Brain microvascular endothelial cell (primary cell): ENCODE data around the gene DPYSL3.
A peak's percentile ranks its signal among the peaks of the same experiment; 100 is the strongest.

Source experiments
- DNase-seq: peaks from one replicate; pipeline ENCODE4 v3.0.0-alpha.2; 2020
- H3K27ac ChIP-seq: fragments of 250-450 bp; sonication (Bioruptor Pico); 2 replicates; pipeline ENCODE4 v1.5.1; 2020; ENCODE audit warnings: mild to moderate bottlenecking, moderate library complexity
- H3K27me3 ChIP-seq: fragments of 250-450 bp; sonication (Bioruptor Pico); replicated peaks from 2 replicates; pipeline ENCODE4 v1.5.1; 2020; ENCODE audit warnings: mild to moderate bottlenecking
- H3K36me3 ChIP-seq: fragments of 250-450 bp; sonication (Bioruptor Pico); replicated peaks from 2 replicates; pipeline ENCODE4 v1.5.1; 2020; ENCODE audit warnings: mild to moderate bottlenecking
- H3K4me3 ChIP-seq: 2 replicates; pipeline ENCODE4 v1.5.1; 2011; ENCODE audit warnings: low read depth, mild to moderate bottlenecking, control low read depth, low read length, moderate library complexity
- CTCF ChIP-seq: IDR thresholded peaks from 2 replicates; pipeline ENCODE4 v1.5.1; 2011; ENCODE audit warnings: low read depth, mild to moderate bottlenecking, moderate library complexity, low read length, control low read depth, inconsistent platforms; ENCODE audit errors: missing control alignments
- in situ Hi-C: cut with HindIII; loops from 2 replicates; pipeline ENCODE4 v1.10.0; 2017; ENCODE audit warnings: low sequenced_read_pairs, low pct_ligation_motif_present

The DPYSL3 gene

GRCh38 chr5:147396070-147396823 is 113.6 kb downstream of the DPYSL3 start:
- Histone ChIP-seq H3K36me3 (no peaks in the 10 kb centered on the region), H3K4me3 (no peak overlapping the region), H3K27me3 (no peaks in the 10 kb centered on the region), H3K27ac (no peak overlapping the region)
- in situ Hi-C loops, result no loop called here
- no peak for TF ChIP-seq CTCF
- no peak for DNase-seq

- in situ Hi-C loops, result no loop called here
- no peak overlapping the region for H3K4me3 ChIP-seq
- no peaks in the 10 kb centered on the region for H3K36me3 ChIP-seq
- peak; percentile 53 for TF ChIP-seq CTCF
- DNase-seq, result no peak
- H3K27me3 ChIP-seq, result no peaks in the 10 kb centered on the region
- no peak overlapping the region for H3K27ac ChIP-seq
Observed at GRCh38 chr5:147393874-147394672, 115.8 kb downstream of the DPYSL3 start.

GRCh38 chr5:147391781-147392180 is 118.1 kb downstream of the DPYSL3 start:
- no peaks in the 10 kb centered on the region for H3K36me3 ChIP-seq
- peak; percentile 88 for DNase-seq
- H3K27ac ChIP-seq, result no peak overlapping the region
- H3K27me3 ChIP-seq, result no peaks in the 10 kb centered on the region
- TF ChIP-seq CTCF, result peak; percentile 83
- in situ Hi-C loops, result no loop called here
- H3K4me3 ChIP-seq, result no peak overlapping the region

GRCh38 chr5:147390654-147391225 is 119.1 kb downstream of the DPYSL3 start:
- Histone ChIP-seq H3K27me3 (no peaks in the 10 kb centered on the region), H3K36me3 (no peaks in the 10 kb centered on the region)

More at GRCh38 chr5:147390654-147391225, 119.1 kb downstream of the DPYSL3 start:
- Histone ChIP-seq H3K4me3 (no peak overlapping the region), H3K27ac (no peak overlapping the region)
- DNase-seq, result no peak
- in situ Hi-C loops, result no loop called here
- no peak for TF ChIP-seq CTCF
